ENCODE data around the gene ELK3.
A peak's percentile ranks its signal among the peaks of the same experiment; 100 is the strongest.

Gene ELK3

GRCh38 chr12:96193725-96194575, at the start of gene ELK3:
ELK3 (plus strand) TSS chr12:96194375.
- peak; percentile 33 for DNase-seq (ENCODE audit: low read depth)

- no peak for DNase-seq (ENCODE audit: low read depth)
These were observed 47.4 kb upstream of the ELK3 start for GRCh38 chr12:96146747-96147146.

- no peak for DNase-seq (ENCODE audit: low read depth)
These were observed 43.7 kb upstream of the ELK3 start for GRCh38 chr12:96150442-96150841.

DNA sequence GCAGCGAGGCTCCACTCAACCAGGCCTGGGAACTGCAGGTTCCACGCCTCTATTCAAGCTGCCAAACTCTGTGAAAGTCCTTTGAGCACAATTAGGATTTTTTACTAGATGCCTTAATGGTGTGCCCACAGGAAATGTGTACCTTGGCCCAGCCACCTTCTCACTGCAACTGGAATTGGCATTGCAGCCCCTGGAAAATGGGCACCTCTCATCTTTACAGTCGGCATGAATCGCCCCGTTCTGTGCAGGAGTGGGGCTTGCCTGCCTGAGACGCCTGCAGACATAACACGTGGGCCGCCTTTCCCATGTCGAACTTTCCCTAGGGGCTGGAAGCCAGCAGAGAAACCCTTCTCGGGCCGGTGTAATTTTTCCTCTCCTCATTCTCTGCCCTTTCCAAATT, 42.0 kb upstream of the ELK3 start:
- DNase-seq (ENCODE audit: low read depth) = no peak

- no peak for DNase-seq (ENCODE audit: low read depth)
These were observed 40.9 kb upstream of the ELK3 start for GRCh38 chr12:96153131-96153725.

- DNase-seq (ENCODE audit: low read depth) = no peak
These were observed 39.0 kb upstream of the ELK3 start for GRCh38 chr12:96155181-96155580.

GRCh38 chr12:96155781-96156180, 38.4 kb upstream of the ELK3 start:
- DNase-seq (ENCODE audit: low read depth) = no peak

- DNase-seq (ENCODE audit: low read depth) = no peak
These were observed 38.0 kb upstream of the ELK3 start for GRCh38 chr12:96156211-96156610.

DNA sequence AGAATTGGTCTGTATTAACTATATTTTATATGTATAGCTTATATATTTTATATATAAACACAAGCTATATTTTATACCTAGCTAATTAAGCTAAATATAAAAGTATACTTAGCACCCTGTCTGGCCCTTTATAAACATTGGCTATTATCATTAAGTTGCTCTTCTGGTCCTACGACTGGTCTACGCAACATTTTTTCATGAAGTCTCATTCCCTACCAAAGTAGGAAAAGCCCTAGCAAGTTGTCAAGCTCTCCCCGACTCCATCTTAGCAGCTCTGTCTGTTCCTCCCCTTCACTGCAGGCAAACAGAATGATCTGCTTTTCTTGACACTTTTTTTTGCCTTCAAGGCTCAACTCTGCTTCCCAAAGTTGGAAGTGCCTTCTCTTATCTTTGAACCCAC, 36.7 kb upstream of the ELK3 start:
- no peak for DNase-seq (ENCODE audit: low read depth)

DNA sequence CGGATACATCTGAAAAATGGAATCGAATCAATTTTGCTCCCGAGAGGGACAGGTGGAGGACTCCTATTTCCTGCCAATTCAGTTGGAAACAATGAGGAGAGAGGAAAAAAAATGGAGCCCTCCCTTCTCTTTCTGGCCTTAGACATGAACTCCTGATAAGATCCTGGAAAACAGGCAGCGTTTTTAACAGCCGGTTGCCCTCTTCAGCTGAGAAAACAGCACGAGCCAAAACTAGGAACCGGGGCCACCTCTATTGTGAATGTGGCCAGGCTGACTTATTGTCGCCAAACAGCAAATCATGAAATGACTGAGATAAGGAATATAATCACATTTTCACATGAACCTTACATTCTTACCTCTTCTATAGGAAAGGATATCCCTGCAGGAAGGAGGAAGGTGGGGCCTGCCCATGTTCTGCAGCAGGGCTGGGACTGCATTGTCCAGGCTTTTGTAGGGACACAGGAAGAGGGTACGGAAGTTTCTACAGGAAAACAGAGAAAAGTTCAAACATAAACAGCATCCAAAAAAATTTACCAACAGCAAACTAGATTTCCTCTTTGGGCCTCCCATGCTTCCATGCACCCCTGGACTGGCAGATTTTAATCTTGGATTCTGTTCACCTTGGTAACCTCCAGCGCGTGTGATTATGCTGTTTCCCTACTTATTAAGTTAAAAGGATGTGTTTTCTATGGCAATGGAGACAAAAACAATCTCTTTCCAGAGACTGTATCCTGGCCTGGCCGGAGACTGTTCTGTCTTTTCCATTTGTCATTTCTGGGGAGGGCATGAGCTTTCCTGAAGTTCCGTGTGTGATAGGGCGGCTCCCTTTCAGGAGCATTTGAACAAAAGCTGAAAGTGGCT, 29.0 kb upstream of the ELK3 start:
- DNase-seq (ENCODE audit: low read depth) = no peak

GRCh38 chr12:96166765-96167164, 27.4 kb upstream of the ELK3 start:
- DNase-seq (ENCODE audit: low read depth) = no peak

DNA sequence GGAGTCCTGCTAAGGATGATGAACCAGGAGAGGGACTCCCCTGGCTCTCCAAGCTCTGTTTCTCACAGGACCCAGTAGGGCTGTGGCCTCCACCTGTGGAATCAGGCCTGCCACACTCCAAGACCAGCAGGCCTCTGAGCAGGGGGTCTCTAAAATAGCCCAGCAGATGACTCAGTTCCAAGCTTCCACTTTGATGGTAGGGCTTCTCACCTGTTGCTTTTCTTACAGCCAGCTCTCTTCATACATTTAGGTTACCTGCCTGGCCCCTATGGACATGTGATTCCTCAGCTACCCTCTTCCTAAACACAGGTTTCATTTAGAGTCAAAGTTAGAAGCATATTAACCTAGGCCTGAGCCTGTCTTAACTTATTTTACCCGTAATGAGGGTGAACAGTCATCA, 26.7 kb upstream of the ELK3 start:
- no peak for DNase-seq (ENCODE audit: low read depth)

- no peak for DNase-seq (ENCODE audit: low read depth)
These were observed 23.8 kb upstream of the ELK3 start for GRCh38 chr12:96170328-96170727.

- DNase-seq (ENCODE audit: low read depth) = no peak
These were observed 23.4 kb upstream of the ELK3 start for GRCh38 chr12:96170762-96171161.

DNA sequence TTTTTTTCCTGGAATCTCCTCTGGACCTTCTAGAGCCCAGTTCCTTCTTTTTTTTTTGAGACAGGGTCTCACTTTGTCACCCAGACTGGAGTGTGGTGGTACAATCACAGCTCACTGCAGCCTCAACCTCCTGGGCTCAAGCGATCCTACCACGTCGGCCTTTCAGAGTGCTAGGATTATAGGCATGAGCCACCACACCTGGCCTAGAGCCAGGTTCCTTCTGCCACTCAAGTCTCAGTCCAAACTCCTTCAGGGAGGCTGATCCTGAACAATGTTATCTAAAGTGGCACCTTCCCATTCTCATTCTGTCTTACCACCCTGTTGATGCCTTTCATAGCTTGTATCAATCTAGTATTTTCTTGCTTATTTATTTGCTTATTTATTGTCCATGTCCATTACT, 22.3 kb upstream of the ELK3 start:
- DNase-seq (ENCODE audit: low read depth) = no peak

- no peak for DNase-seq (ENCODE audit: low read depth)
These were observed 21.2 kb upstream of the ELK3 start for GRCh38 chr12:96172981-96173380.

- DNase-seq (ENCODE audit: low read depth) = no peak
These were observed 17.6 kb upstream of the ELK3 start for GRCh38 chr12:96176575-96176974.

DNA sequence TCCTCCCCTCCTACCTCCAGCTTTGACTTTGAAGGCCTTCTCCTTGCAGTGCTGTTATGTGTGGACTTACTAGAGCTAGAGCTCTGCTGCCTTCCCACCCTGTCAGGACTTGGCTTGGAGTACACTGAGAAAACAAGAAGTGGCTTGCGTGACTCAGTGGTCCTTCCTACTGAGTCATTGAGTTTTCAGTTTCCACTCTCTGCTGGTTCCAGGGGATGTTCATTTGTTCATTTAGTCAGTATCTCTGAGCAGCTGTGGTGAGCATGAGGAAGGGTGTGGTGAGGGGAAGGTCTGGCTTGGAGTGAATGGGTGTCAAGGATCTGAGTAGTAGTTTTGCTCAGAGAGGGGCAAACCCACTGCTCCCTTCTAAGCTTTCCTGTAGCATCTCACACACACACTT, 17.2 kb upstream of the ELK3 start:
- DNase-seq (ENCODE audit: low read depth) = peak; percentile 75

DNA sequence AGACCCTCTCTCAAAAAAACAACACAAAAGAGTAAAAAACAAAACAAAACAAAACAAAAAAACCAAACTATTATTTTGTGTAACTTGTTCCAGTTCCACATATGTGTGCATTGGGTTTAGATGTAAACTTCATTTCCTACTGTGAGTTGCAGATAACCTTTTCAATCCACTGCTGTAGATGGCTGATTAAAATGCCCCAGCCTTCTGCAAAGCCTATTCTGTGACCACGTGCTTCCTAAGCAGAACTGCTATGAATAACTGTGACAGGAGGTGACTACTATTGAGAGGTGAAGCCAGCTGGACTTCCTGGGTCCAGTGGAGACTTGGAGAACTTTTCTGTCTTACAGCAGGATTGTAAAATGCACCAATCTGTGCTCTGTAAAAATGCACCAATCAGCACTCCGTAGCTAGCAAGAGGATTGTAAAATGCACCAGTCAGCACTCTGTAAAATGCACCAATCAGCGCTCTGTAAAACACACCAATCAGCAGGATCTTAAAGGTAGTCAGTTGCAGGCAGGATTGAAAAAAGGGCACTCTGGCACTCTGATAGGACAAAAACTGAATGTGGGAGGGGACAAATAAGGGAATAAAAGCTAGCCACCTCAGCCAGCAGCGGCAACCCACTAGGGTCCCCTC, 10.3 kb upstream of the ELK3 start:
- no peak for DNase-seq (ENCODE audit: low read depth)

- no peak for DNase-seq (ENCODE audit: low read depth)
These were observed 8.3 kb upstream of the ELK3 start for GRCh38 chr12:96185914-96186313.

- DNase-seq (ENCODE audit: low read depth) = no peak
These were observed 7.4 kb upstream of the ELK3 start for GRCh38 chr12:96186607-96187301.

- DNase-seq (ENCODE audit: low read depth) = no peak
These were observed 6.2 kb upstream of the ELK3 start for GRCh38 chr12:96187956-96188355.

Data from activated T-cell treated with anti-CD3 and anti-CD28 coated beads for 24 hours (primary cell).